Neuronal stem cell (in vitro differentiated cells): ENCODE results near the gene SYT7.

Experiments used
- DNase-seq: peaks from one replicate; pipeline ENCODE4 v3.0.0-alpha.2; 2013; ENCODE audit warnings: low spot score
- H2AFZ ChIP-seq: one replicate; pipeline ENCODE4 v1.6.1; 2013; ENCODE audit warnings: mild to moderate bottlenecking, low read length, inconsistent platforms
- H2AK5ac ChIP-seq: 2 replicates; pipeline ENCODE4 v1.6.1; 2013; ENCODE audit warnings: low read depth, mild to moderate bottlenecking, inconsistent platforms, low read length, moderate library complexity, mixed read lengths
- H2BK120ac ChIP-seq: 2 replicates; pipeline ENCODE4 v1.6.1; 2013; ENCODE audit warnings: low read depth, mild to moderate bottlenecking, inconsistent platforms, low read length, moderate library complexity, mixed read lengths
- H2BK12ac ChIP-seq: one replicate; pipeline ENCODE4 v1.6.1; 2013; ENCODE audit warnings: low read length, inconsistent platforms
- H2BK15ac ChIP-seq: 2 replicates; pipeline ENCODE4 v1.6.1; 2013; ENCODE audit warnings: mild to moderate bottlenecking, low read length, inconsistent platforms, mixed read lengths
- H2BK5ac ChIP-seq: one replicate; pipeline ENCODE4 v1.6.1; 2013; ENCODE audit warnings: inconsistent platforms, mild to moderate bottlenecking, low read length, moderate library complexity
- H3K14ac ChIP-seq: one replicate; pipeline ENCODE4 v1.6.1; 2013; ENCODE audit warnings: low read length, inconsistent platforms
- H3K18ac ChIP-seq: 2 replicates; pipeline ENCODE4 v1.6.1; 2013; ENCODE audit warnings: low read length, inconsistent platforms
- H3K23ac ChIP-seq: 2 replicates; pipeline ENCODE4 v1.6.1; 2013; ENCODE audit warnings: low read depth, mild to moderate bottlenecking, mixed read lengths, low read length, inconsistent platforms; ENCODE audit not compliant: poor library complexity
- H3K27ac ChIP-seq: replicated peaks from 3 replicates; pipeline ENCODE4 v1.5.1; 2013; ENCODE audit warnings: low read length, inconsistent platforms
- H3K27me3 ChIP-seq, 3 experiments: 2 replicates each; pipeline ENCODE4 v1.6.1; 2013; ENCODE audit warnings: low read length in 3 of 3, mild to moderate bottlenecking in 2 of 3, inconsistent platforms in 1 of 3, low read depth in 1 of 3, mixed read lengths in 1 of 3, moderate library complexity in 1 of 3; ENCODE audit not compliant: control insufficient read depth in 3 of 3, insufficient read depth in 3 of 3
- H3K36me3 ChIP-seq, 2 donors: replicated peaks in 1 of 2; 2 replicates each; pipeline ENCODE4 v1.6.1; 2013; ENCODE audit warnings: low read length in 2 of 2; ENCODE audit not compliant: control insufficient read depth in 2 of 2, insufficient read depth in 2 of 2
- H3K4ac ChIP-seq: 2 replicates; pipeline ENCODE4 v1.6.1; 2013; ENCODE audit warnings: inconsistent platforms, mild to moderate bottlenecking, low read length, moderate library complexity
- H3K4me1 ChIP-seq, 2 donors: 1 replicate in 1 of 2; 2 replicates in 1 of 2; pipeline ENCODE4 v1.6.1; 2013; ENCODE audit warnings: low read length in 2 of 2, low read depth in 1 of 2; ENCODE audit not compliant: control insufficient read depth in 2 of 2, insufficient read depth in 1 of 2
- H3K4me2 ChIP-seq: one replicate; pipeline ENCODE4 v1.6.1; 2013; ENCODE audit warnings: mild to moderate bottlenecking, low read length, inconsistent platforms; ENCODE audit not compliant: insufficient read depth, poor library complexity, severe bottlenecking
- H3K4me3 ChIP-seq, 2 donors: 2 replicates each; pipeline ENCODE4 v1.5.1; 2013; ENCODE audit warnings: low read length in 2 of 2, mild to moderate bottlenecking in 2 of 2, inconsistent platforms in 1 of 2, moderate library complexity in 1 of 2
- H3K79me1 ChIP-seq: one replicate; pipeline ENCODE4 v1.6.1; 2013; ENCODE audit warnings: low read depth, mild to moderate bottlenecking, inconsistent platforms, low read length, moderate library complexity
- H3K9ac ChIP-seq: one replicate; pipeline ENCODE4 v1.6.1; 2013; ENCODE audit warnings: mild to moderate bottlenecking, low read depth, low read length, inconsistent platforms; ENCODE audit not compliant: poor library complexity
- H3K9me3 ChIP-seq, 2 donors: replicated peaks in 1 of 2; 2 replicates each; pipeline versions ENCODE3 to v1.6.1; 2013; ENCODE audit warnings: low read length in 2 of 2, mild to moderate bottlenecking in 2 of 2, inconsistent platforms in 1 of 2, low read depth in 1 of 2, mixed read lengths in 1 of 2, moderate library complexity in 1 of 2; ENCODE audit not compliant: control insufficient read depth in 2 of 2, insufficient read depth in 1 of 2
- H4K8ac ChIP-seq: one replicate; pipeline ENCODE4 v1.6.1; 2013; ENCODE audit warnings: low read depth, mild to moderate bottlenecking, inconsistent platforms, low read length, moderate library complexity
- H4K91ac ChIP-seq: one replicate; pipeline ENCODE4 v1.6.1; 2013; ENCODE audit warnings: low read length, low read depth, mild to moderate bottlenecking, inconsistent platforms; ENCODE audit not compliant: poor library complexity
- WGBS, 2 donors: extraction: QIAGEN DNeasy Blood & Tissue Kit; methylation state at CpG; one replicate each; pipeline ENCODE4 v1.1.7; 2013; ENCODE audit warnings: missing lambda C conversion rate in 2 of 2, mixed read lengths in 1 of 2; ENCODE audit not compliant: insufficient read length in 2 of 2, insufficient replicate concordance in 1 of 2; ENCODE audit errors: extremely low coverage in 2 of 2; 5-methylcytosine and 5-hydroxymethylcytosine counted together

The SYT7 gene

GRCh38 chr11:61611309-61611708 is 30.4 kb upstream of the SYT7 start:
- H3K4me1 ChIP-seq, result peaks cover 3 to 12% of the 10 kb centered on the region in 2 donors
- H4K8ac ChIP-seq, result no peak overlapping the region
- no CpG with 5 or more reads among the region's 8 CpGs for WGBS, 2 donors
- H4K91ac ChIP-seq, result no peak overlapping the region
- H2AK5ac ChIP-seq, result peak overlapping the region; percentile 54
- no peak overlapping the region for H3K4me2 ChIP-seq
- no peak overlapping the region for H2BK15ac ChIP-seq
- peaks cover 0 to 5% of the 10 kb centered on the region in 2 donors for H3K9me3 ChIP-seq
- H3K9ac ChIP-seq, result no peak overlapping the region
- no peak overlapping the region for H2BK5ac ChIP-seq
- peak overlapping the region; percentile 80 for H3K18ac ChIP-seq
- H3K79me1 ChIP-seq, result no peaks in the 10 kb centered on the region
- no peak overlapping the region for H3K14ac ChIP-seq
- H3K27me3 ChIP-seq, result peaks cover 0 to 46% (median 0%) of the 10 kb centered on the region in 3 experiments
- H2AFZ ChIP-seq, result no peak overlapping the region
- H2BK12ac ChIP-seq, result no peak overlapping the region
- no peaks in the 10 kb centered on the region for H3K36me3 ChIP-seq
- DNase-seq, result no peak
- H3K27ac ChIP-seq, result no peak overlapping the region
- H3K4ac ChIP-seq, result no peak overlapping the region
- H2BK120ac ChIP-seq, result no peak overlapping the region
- no peak overlapping the region for H3K23ac ChIP-seq
- no peak overlapping the region for H3K4me3 ChIP-seq

DNA sequence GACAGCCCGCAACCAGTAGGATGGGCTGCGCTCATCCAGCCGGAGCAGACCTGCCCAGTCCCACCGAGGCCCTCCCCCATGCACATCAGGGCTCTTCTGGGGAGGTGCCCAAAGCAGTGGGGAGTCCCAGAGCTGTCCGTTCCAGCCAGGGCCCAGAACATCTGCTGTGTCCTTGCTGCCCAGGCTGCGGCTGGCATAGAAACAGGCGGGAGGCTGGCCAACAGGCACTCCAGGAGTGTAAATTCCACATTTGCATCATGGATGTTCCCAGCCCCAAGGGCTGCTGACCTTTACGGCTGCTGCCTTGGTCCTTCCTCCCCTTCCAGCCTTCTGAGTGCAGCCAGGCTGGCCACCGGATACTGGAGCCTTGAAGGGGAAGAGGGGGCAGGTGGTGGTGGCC is 30.0 kb upstream of the SYT7 start:
- peaks cover 0 to 50% (median 0%) of the 10 kb centered on the region in 3 experiments for H3K27me3 ChIP-seq
- no peak overlapping the region for H2BK12ac ChIP-seq
- H3K23ac ChIP-seq, result no peak overlapping the region
- H3K4ac ChIP-seq, result no peak overlapping the region
- H2BK5ac ChIP-seq, result no peak overlapping the region
- H3K9ac ChIP-seq, result no peak overlapping the region
- no peak overlapping the region for H3K4me3 ChIP-seq
- peaks cover 3 to 12% of the 10 kb centered on the region in 2 donors for H3K4me1 ChIP-seq
- peak overlapping the region; percentile 3 for H3K14ac ChIP-seq
- no peak overlapping the region for H2AFZ ChIP-seq
- H4K8ac ChIP-seq, result no peak overlapping the region
- H2BK15ac ChIP-seq, result no peak overlapping the region
- H2BK120ac ChIP-seq, result no peak overlapping the region
- H4K91ac ChIP-seq, result no peak overlapping the region
- no peak for DNase-seq
- peak overlapping the region; percentile 80 for H3K18ac ChIP-seq
- H2AK5ac ChIP-seq, result peak overlapping the region; percentile 54
- H3K27ac ChIP-seq, result no peak overlapping the region
- H3K79me1 ChIP-seq, result no peaks in the 10 kb centered on the region
- H3K4me2 ChIP-seq, result no peak overlapping the region
- H3K36me3 ChIP-seq, result no peaks in the 10 kb centered on the region
- WGBS, 2 donors, result no CpG with 5 or more reads among the region's 9 CpGs
- H3K9me3 ChIP-seq, result peaks cover 0 to 5% of the 10 kb centered on the region in 2 donors

- Histone ChIP-seq H2BK5ac (no peak overlapping the region), H2BK12ac (no peak overlapping the region), H3K14ac (peak overlapping the region; percentile 56), H3K4me3 (no peak overlapping the region), H3K9ac (peak overlapping the region; percentile 63), H3K4ac (no peak overlapping the region), H2AFZ (no peak overlapping the region), H2AK5ac (peak overlapping the region; percentile 31), H3K79me1 (no peaks in the 10 kb centered on the region), H2BK120ac (no peak overlapping the region), H3K36me3 (no peaks in the 10 kb centered on the region), H2BK15ac (no peak overlapping the region), H3K23ac (no peak overlapping the region), H3K27me3 (peaks cover 0 to 55% (median 0%) of the 10 kb centered on the region in 3 experiments), H4K8ac (no peak overlapping the region), H3K18ac (peak overlapping the region; percentile 54), H3K9me3 (peaks cover 0 to 5% of the 10 kb centered on the region in 2 donors), H3K27ac (no peak overlapping the region), H3K4me2 (no peak overlapping the region), H4K91ac (no peak overlapping the region), H3K4me1 (peaks cover 3 to 12% of the 10 kb centered on the region in 2 donors)
- WGBS, 2 donors, result no CpG with 5 or more reads among the region's 8 CpGs
- no peak for DNase-seq
Measured at GRCh38 chr11:61609980-61610366, 29.1 kb upstream of the SYT7 start.

DNA sequence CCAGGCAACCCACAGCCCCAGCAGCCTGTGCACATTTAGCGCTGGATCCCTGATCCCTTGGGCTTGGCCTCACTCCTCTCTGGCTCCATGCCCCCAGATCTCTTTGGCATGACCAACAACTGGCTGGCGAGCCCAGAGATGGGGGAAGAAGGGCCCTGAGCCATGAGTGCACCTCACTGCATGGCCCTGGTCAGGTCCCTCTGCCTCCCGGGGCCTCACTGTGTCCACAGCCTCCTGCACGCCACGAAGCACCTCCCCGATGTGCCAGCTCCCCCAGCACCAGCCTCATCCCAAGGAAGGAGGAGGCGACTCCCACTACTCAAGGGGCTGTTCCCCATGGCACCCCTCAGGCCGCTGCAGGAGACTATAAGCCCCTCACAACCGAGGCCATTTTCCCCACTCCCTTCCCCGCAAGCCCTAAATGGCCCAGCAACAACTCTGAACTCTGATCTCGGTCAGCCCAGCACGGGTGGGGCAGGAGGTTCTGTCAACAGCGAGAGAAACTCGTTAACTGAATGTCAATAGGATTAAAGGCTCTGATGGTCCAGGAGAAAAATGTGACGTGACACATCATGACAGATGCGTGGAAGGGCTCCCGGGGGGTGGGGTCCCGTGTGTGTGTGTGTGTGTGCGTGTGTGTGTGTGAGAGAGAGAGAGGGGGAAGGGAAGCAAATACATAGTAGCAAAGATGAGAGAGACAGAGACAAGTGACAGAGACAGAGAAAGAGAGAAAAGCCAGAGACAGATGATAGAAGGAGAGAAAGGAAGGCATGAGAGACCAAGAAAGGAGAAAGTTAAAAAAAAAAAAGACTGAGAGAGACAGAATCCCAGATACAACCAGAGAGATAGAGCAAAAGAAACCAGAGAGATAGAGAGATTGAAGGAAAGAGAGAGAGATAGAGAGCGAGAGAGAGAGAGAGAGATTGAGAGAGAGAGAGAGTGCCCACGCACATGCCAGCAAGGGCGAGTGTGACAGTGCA is 28.4 kb upstream of the SYT7 start:
- H4K91ac ChIP-seq, result no peak overlapping the region
- peaks cover 0 to 5% of the 10 kb centered on the region in 2 donors for H3K9me3 ChIP-seq
- H3K4me2 ChIP-seq, result no peak overlapping the region
- H2BK120ac ChIP-seq, result no peak overlapping the region
- H3K18ac ChIP-seq, result peak overlapping the region; percentile 87
- H2BK12ac ChIP-seq, result peak overlapping the region; percentile 30
- H3K4me3 ChIP-seq, result no peak overlapping the region
- no peak overlapping the region for H3K27ac ChIP-seq
- 100% methylated on average over 1 of the region's 22 CpGs; no CpG with 5 or more reads in 1 of the 2 donors for WGBS, 2 donors
- no peak overlapping the region for H2BK5ac ChIP-seq
- DNase-seq, result no peak
- no peaks in the 10 kb centered on the region for H3K36me3 ChIP-seq
- H4K8ac ChIP-seq, result no peak overlapping the region
- H3K4ac ChIP-seq, result no peak overlapping the region
- peak overlapping the region; percentile 83 for H2AK5ac ChIP-seq
- H3K4me1 ChIP-seq, result peaks cover 3 to 12% of the 10 kb centered on the region in 2 donors
- H3K79me1 ChIP-seq, result no peaks in the 10 kb centered on the region
- peak overlapping the region; percentile 77 for H3K9ac ChIP-seq
- no peak overlapping the region for H2AFZ ChIP-seq
- H3K27me3 ChIP-seq, result peaks cover 0 to 55% (median 0%) of the 10 kb centered on the region in 3 experiments
- H3K23ac ChIP-seq, result peak overlapping the region; percentile 52
- peak overlapping the region; percentile 89 for H2BK15ac ChIP-seq
- H3K14ac ChIP-seq, result no peak overlapping the region
